SK-N-SH (cell line): ENCODE results near the gene KRT71.

Experiments used
- EP300 ChIP-seq, 2 experiments: IDR thresholded peaks; 2 replicates each; pipeline versions ENCODE4 v1.4.0 to v1.6.1; 2012; ENCODE audit warnings: borderline replicate concordance in 1 of 2, low read depth in 1 of 2, low read length in 1 of 2
- FOXM1 ChIP-seq: IDR thresholded peaks from 2 replicates; pipeline ENCODE4 v1.4.0; 2012; ENCODE audit warnings: low read depth, mild to moderate bottlenecking
- JUND ChIP-seq: IDR thresholded peaks from 2 replicates; pipeline ENCODE4 v1.4.0; 2012
- TAF1 ChIP-seq: IDR thresholded peaks from 2 replicates; pipeline ENCODE4 v1.6.1; 2012; ENCODE audit warnings: low read depth, mild to moderate bottlenecking, low read length, moderate library complexity, borderline replicate concordance
- TF ChIP-seq, protein P1 (sequence below): fragments of 200-600 bp; sonication (generic); IDR thresholded peaks from 2 replicates; pipeline ENCODE4 v1.6.1; 2017; ENCODE audit warnings: antibody characterized with exemption, mild to moderate bottlenecking, moderate library complexity
- TF ChIP-seq, protein P2 (sequence below): IDR thresholded peaks from 2 replicates; pipeline ENCODE4 v1.6.1; 2012; ENCODE audit warnings: mild to moderate bottlenecking, low read depth, low read length, moderate library complexity
- TF ChIP-seq, protein P3 (sequence below): fragments of 150-350 bp; IDR thresholded peaks from 2 replicates; pipeline ENCODE4 v1.6.1; 2016; ENCODE audit warnings: mild to moderate bottlenecking, low read depth, low read length

DNA sequence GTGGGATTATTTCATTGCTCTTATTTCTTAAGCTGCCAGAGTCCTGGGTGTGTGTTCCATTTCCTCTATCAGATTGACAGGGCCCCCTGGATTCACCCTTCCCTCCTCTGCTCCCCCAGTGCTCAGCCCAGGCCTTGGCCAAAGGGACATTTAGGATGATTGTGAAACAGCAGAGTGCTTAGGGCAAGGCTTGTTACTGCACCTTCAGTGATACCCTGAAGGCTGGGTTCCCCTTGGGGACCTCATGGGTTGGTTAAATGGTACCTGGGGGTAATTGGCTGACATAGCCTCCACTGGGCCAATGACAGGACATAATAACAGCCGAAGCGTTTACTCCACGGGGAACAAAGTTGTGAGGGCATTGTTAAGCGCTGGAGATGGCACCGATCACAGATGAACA lies 49.6 kb upstream of the KRT71 start:
- TF ChIP-seq FOXM1: no peak
- TF ChIP-seq, protein P1, sequence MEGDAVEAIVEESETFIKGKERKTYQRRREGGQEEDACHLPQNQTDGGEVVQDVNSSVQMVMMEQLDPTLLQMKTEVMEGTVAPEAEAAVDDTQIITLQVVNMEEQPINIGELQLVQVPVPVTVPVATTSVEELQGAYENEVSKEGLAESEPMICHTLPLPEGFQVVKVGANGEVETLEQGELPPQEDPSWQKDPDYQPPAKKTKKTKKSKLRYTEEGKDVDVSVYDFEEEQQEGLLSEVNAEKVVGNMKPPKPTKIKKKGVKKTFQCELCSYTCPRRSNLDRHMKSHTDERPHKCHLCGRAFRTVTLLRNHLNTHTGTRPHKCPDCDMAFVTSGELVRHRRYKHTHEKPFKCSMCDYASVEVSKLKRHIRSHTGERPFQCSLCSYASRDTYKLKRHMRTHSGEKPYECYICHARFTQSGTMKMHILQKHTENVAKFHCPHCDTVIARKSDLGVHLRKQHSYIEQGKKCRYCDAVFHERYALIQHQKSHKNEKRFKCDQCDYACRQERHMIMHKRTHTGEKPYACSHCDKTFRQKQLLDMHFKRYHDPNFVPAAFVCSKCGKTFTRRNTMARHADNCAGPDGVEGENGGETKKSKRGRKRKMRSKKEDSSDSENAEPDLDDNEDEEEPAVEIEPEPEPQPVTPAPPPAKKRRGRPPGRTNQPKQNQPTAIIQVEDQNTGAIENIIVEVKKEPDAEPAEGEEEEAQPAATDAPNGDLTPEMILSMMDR: no peak
- no peak for TF ChIP-seq JUND
- TF ChIP-seq, protein P2, sequence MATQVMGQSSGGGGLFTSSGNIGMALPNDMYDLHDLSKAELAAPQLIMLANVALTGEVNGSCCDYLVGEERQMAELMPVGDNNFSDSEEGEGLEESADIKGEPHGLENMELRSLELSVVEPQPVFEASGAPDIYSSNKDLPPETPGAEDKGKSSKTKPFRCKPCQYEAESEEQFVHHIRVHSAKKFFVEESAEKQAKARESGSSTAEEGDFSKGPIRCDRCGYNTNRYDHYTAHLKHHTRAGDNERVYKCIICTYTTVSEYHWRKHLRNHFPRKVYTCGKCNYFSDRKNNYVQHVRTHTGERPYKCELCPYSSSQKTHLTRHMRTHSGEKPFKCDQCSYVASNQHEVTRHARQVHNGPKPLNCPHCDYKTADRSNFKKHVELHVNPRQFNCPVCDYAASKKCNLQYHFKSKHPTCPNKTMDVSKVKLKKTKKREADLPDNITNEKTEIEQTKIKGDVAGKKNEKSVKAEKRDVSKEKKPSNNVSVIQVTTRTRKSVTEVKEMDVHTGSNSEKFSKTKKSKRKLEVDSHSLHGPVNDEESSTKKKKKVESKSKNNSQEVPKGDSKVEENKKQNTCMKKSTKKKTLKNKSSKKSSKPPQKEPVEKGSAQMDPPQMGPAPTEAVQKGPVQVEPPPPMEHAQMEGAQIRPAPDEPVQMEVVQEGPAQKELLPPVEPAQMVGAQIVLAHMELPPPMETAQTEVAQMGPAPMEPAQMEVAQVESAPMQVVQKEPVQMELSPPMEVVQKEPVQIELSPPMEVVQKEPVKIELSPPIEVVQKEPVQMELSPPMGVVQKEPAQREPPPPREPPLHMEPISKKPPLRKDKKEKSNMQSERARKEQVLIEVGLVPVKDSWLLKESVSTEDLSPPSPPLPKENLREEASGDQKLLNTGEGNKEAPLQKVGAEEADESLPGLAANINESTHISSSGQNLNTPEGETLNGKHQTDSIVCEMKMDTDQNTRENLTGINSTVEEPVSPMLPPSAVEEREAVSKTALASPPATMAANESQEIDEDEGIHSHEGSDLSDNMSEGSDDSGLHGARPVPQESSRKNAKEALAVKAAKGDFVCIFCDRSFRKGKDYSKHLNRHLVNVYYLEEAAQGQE: no peak
- TF ChIP-seq TAF1: no peak
- TF ChIP-seq, protein P3, sequence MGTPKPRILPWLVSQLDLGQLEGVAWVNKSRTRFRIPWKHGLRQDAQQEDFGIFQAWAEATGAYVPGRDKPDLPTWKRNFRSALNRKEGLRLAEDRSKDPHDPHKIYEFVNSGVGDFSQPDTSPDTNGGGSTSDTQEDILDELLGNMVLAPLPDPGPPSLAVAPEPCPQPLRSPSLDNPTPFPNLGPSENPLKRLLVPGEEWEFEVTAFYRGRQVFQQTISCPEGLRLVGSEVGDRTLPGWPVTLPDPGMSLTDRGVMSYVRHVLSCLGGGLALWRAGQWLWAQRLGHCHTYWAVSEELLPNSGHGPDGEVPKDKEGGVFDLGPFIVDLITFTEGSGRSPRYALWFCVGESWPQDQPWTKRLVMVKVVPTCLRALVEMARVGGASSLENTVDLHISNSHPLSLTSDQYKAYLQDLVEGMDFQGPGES: no peak
- no peak for TF ChIP-seq EP300 (IDR thresholded peaks at IDR 0.05; ENCODE audit: borderline replicate concordance in 1 of 2, low read depth in 1 of 2, low read length in 1 of 2)
